GM12891 (cell line): ENCODE results near the gene CTNNB1.

Experiments used
- PAX5 ChIP-seq: IDR thresholded peaks from 2 replicates; pipeline ENCODE4 v1.6.1; 2011; ENCODE audit warnings: low read length, moderate library complexity, mild to moderate bottlenecking; ENCODE audit not compliant: insufficient read depth, severe bottlenecking
- POLR2A ChIP-seq: IDR thresholded peaks from 2 replicates; pipeline ENCODE4 v1.6.1; 2011; ENCODE audit warnings: low read depth, low read length, control low read depth
- POLR2AphosphoS5 ChIP-seq: IDR thresholded peaks from 2 replicates; pipeline ENCODE4 v1.6.1; 2011; ENCODE audit warnings: low read depth, low read length, control low read depth
- TAF1 ChIP-seq: IDR thresholded peaks from 2 replicates; pipeline ENCODE4 v1.6.1; 2011; ENCODE audit warnings: low read depth, low read length, control low read depth

GRCh38 chr3:41173926-41174885, 25.1 kb upstream of the CTNNB1 start:
- TF ChIP-seq TAF1 (no peak), POLR2A (no peak), POLR2AphosphoS5 (no peak), PAX5 (no peak)
